Cardiac muscle cell (in vitro differentiated cells and primary cell): ENCODE measurements around the gene ANGPTL1. TPM values are rescaled to one million over a fixed set of nuclear protein-coding genes. Genes with fewer than 3 reads are reported as not detected.
"Not testable (repeated sequence)": the region's sequence is repeated elsewhere in the genome, so short reads cannot be mapped to it uniquely, and the experiment has no call there.

Source experiments
- DNase-seq, 2 donors: peaks; one replicate each; pipeline versions ENCODE4 v3.0.0 to v3.0.0-alpha.2; 2010 to 2017; ENCODE audit warnings: low read depth in 1 of 2, low spot score in 1 of 2
- H3K27ac ChIP-seq: fragments of 200-600 bp; sonication (generic); 2 replicates; pipeline ENCODE4 v1.5.1; 2016
- H3K27me3 ChIP-seq: fragments of 200-600 bp; sonication (generic); 2 replicates; pipeline ENCODE4 v1.6.0; 2016; ENCODE audit warnings: control low read depth
- H3K36me3 ChIP-seq: fragments of 200-600 bp; sonication (generic); 2 replicates; pipeline ENCODE4 v1.5.1; 2016; ENCODE audit warnings: control low read depth
- H3K4me1 ChIP-seq: fragments of 200-600 bp; sonication (generic); 2 replicates; pipeline ENCODE4 v1.8.1; 2017; ENCODE audit warnings: low read depth, mild to moderate bottlenecking, mixed run types
- H3K4me3 ChIP-seq: fragments of 200-600 bp; sonication (generic); 2 replicates; pipeline ENCODE4 v1.5.1; 2016; ENCODE audit warnings: mild to moderate bottlenecking
- H3K9me3 ChIP-seq: fragments of 200-600 bp; sonication (generic); 2 replicates; pipeline ENCODE4 v1.5.1; 2017; ENCODE audit warnings: low read depth, mild to moderate bottlenecking, control low read depth
- CTCF ChIP-seq: IDR thresholded peaks from 2 replicates; pipeline ENCODE4 v1.5.1; 2012; ENCODE audit warnings: low read depth, mild to moderate bottlenecking, low read length
- polyA plus RNA-seq: library from polyadenylated mRNA; unstranded; fragments of >200 nt; fragmentation: Nextera tagmentation; extraction: Ambion mirVana; gene quantifications from 2 replicates; pipeline ENCODE4 v1.2.1, GENCODE V29; 2016
- total RNA-seq: library from RNA; depleted of rRNA; stranded (reverse); fragments of >200 nt; gene quantifications from 2 replicates; pipeline ENCODE4 v1.2.3, GENCODE V29; 2016

The ANGPTL1 gene
- total and polyA plus RNA-seq, 2 experiments from 2014 or later: not detected

- no peaks in the 10 kb centered on the region for H3K36me3 ChIP-seq
- no peak for TF ChIP-seq CTCF
- no peak overlapping the region for H3K4me3 ChIP-seq
- no peaks in the 10 kb centered on the region for H3K4me1 ChIP-seq
- no peak overlapping the region for H3K27ac ChIP-seq
- no peaks in the 10 kb centered on the region for H3K9me3 ChIP-seq
- DNase-seq: no peak
- H3K27me3 ChIP-seq: no peaks in the 10 kb centered on the region
Observed at GRCh38 chr1:178849918-178850317, 21.0 kb downstream of the ANGPTL1 start.

- not testable (repeated sequence) for H3K4me1 ChIP-seq, H3K9me3 ChIP-seq, H3K27ac ChIP-seq, H3K4me3 ChIP-seq, H3K36me3 ChIP-seq, H3K27me3 ChIP-seq, DNase-seq
Observed at GRCh38 chr1:178847919-178848318, 23.0 kb downstream of the ANGPTL1 start.

GRCh38 chr1:178847396-178847849, 23.5 kb downstream of the ANGPTL1 start:
- TF ChIP-seq CTCF: no peak
- peak in 1 of 2 donors; percentile 67 for DNase-seq
- Histone ChIP-seq H3K4me1 (no peaks in the 10 kb centered on the region), H3K36me3 (no peaks in the 10 kb centered on the region), H3K9me3 (no peaks in the 10 kb centered on the region), H3K27me3 (no peaks in the 10 kb centered on the region), H3K4me3 (no peak overlapping the region), H3K27ac (no peak overlapping the region)

GRCh38 chr1:178846306-178846705, 24.6 kb downstream of the ANGPTL1 start:
- no peak for TF ChIP-seq CTCF
- no peak overlapping the region for H3K27ac ChIP-seq

GRCh38 chr1:178844436-178844835, 26.4 kb downstream of the ANGPTL1 start:
- H3K27me3 ChIP-seq: no peaks in the 10 kb centered on the region
- DNase-seq: no peak
- no peaks in the 10 kb centered on the region for H3K4me1 ChIP-seq
- no peaks in the 10 kb centered on the region for H3K9me3 ChIP-seq
- H3K4me3 ChIP-seq: no peak overlapping the region
- TF ChIP-seq CTCF: no peak
- H3K36me3 ChIP-seq: no peaks in the 10 kb centered on the region
- H3K27ac ChIP-seq: no peak overlapping the region

More at GRCh38 chr1:178846306-178846705, 24.6 kb downstream of the ANGPTL1 start:
- H3K27me3 ChIP-seq: no peaks in the 10 kb centered on the region
- no peak overlapping the region for H3K4me3 ChIP-seq
- H3K4me1 ChIP-seq: no peaks in the 10 kb centered on the region
- H3K9me3 ChIP-seq: no peaks in the 10 kb centered on the region
- DNase-seq: no peak
- H3K36me3 ChIP-seq: no peaks in the 10 kb centered on the region

GRCh38 chr1:178825167-178825566, 45.7 kb downstream of the ANGPTL1 start:
- no peaks in the 10 kb centered on the region for H3K4me1 ChIP-seq
- no peaks in the 10 kb centered on the region for H3K9me3 ChIP-seq
- H3K27ac ChIP-seq: no peak overlapping the region
- H3K4me3 ChIP-seq: no peak overlapping the region
- peaks cover 5% of the 10 kb centered on the region for H3K36me3 ChIP-seq
- DNase-seq: no peak
- no peaks in the 10 kb centered on the region for H3K27me3 ChIP-seq
- TF ChIP-seq CTCF: no peak
